ENCODE data around the gene CEP68. TPM values are rescaled to one million over a fixed set of nuclear protein-coding genes. Genes with fewer than 3 reads are reported as not detected.

Gene CEP68
- polyA plus RNA-seq, 1 of the 3 experiments (the other 2 are of a cell fraction): 6.2 TPM

DNA sequence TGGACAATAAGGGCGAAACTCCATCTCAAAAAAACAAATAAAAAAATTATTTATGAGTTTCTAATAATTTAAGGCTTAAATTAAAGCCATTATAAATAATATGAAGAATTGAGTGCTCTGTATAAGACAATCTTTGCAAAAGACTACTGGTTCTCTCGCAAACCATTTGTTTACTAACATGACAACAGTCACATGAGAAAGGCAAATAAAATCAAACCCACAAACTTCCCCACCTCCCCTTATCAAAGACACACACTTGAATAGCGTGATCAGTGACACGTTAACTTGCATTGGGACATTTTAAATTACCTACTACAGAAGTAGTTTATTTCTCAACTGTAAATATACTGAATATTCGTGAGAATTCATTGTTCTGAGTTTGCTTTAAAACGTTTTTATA lies 52.6 kb downstream of the CEP68 start (continued):
- TF ChIP-seq GATA2 (CRISPR knock-in tag; IDR thresholded peaks at IDR 0.05) (no peak), YY1 (IDR thresholded peaks at IDR 0.05; ENCODE audit: low read depth) (no peak), PBX3 (IDR thresholded peaks at IDR 0.05) (no peak)

- Histone ChIP-seq H2AFZ (ENCODE audit: low read depth) (no peak overlapping the region), H3F3A (replicated peaks; ENCODE audit: insufficient read depth) (peaks cover 7% of the 10 kb centered on the region), H3K9ac (no peak overlapping the region), H3K36me3 (replicated peaks in 1 of 2; ENCODE audit: control insufficient read depth in 1 of 2, insufficient read depth in 2 of 2, low read length in 1 of 2) (peaks cover 0 to 13% of the 10 kb centered on the region in 2 experiments), H3K4me1 (ENCODE audit: control insufficient read depth in 1 of 2, insufficient read depth in 2 of 2, low read depth in 1 of 2, low read length in 1 of 2) (no peaks in the 10 kb centered on the region), H3K9me3 (no peaks in the 10 kb centered on the region), H3K79me2 (ENCODE audit: insufficient read depth) (peaks cover 100% of the 10 kb centered on the region), H3K9me2 (no peaks in the 10 kb centered on the region), H3K4me2 (no peak overlapping the region), H3K4me3 (ENCODE audit: low read depth in 2 of 2, low read length in 1 of 2) (no peak overlapping the region), H3K27me3 (ENCODE audit: insufficient read depth) (no peaks in the 10 kb centered on the region), H4K20me1 (ENCODE audit: insufficient read depth) (peaks cover 99% of the 10 kb centered on the region), H3K27ac (ENCODE audit: low read depth in 2 of 2, low read length in 1 of 2) (no peak overlapping the region)
- TF ChIP-seq GATA2 (CRISPR knock-in tag; IDR thresholded peaks at IDR 0.05): no peak
- no peak for TF ChIP-seq ZBTB33 (IDR thresholded peaks at IDR 0.05; ENCODE audit: borderline replicate concordance, low read depth)
- ChIA-PET CTCF (interaction anchor here (1.1 kb wide), 2 partner anchors 17 to 35 kb away, joined by 3 to 4 read pairs; partner anchors contain the start of gene RAB1A), POLR2A (no interaction called here)
- WGBS (ENCODE audit: low lambda C conversion rate): 62% methylated on average over 3 of the region's 3 CpGs
- DNase-seq: no peak
Measured at GRCh38 chr2:65112633-65113032, 56.4 kb downstream of the CEP68 start.

- ChIA-PET CTCF (interaction anchor here (1.0 to 1.1 kb wide), 2 partner anchors 16 to 18 kb away, joined by 3 read pairs; partner anchors contain the start of gene RAB1A), POLR2A (no interaction called here)
- H3K4me3 ChIP-seq (ENCODE audit: low read depth in 2 of 2, low read length in 1 of 2): no peak overlapping the region
- no peak overlapping the region for H3K27ac ChIP-seq (ENCODE audit: low read depth in 2 of 2, low read length in 1 of 2)
- H4K20me1 ChIP-seq (ENCODE audit: insufficient read depth): peaks cover 99% of the 10 kb centered on the region
- H3K4me2 ChIP-seq: no peak overlapping the region
- H3K9me3 ChIP-seq: no peaks in the 10 kb centered on the region
- peaks cover 100% of the 10 kb centered on the region for H3K79me2 ChIP-seq (ENCODE audit: insufficient read depth)
- H3K9me2 ChIP-seq: no peaks in the 10 kb centered on the region
- 99% methylated on average over 4 of the region's 4 CpGs for WGBS (ENCODE audit: low lambda C conversion rate)
- no peak overlapping the region for H3K9ac ChIP-seq
- H3F3A ChIP-seq (replicated peaks; ENCODE audit: insufficient read depth): peaks cover 7% of the 10 kb centered on the region
- no peak overlapping the region for H2AFZ ChIP-seq (ENCODE audit: low read depth)
- no peak for DNase-seq
- no peaks in the 10 kb centered on the region for H3K4me1 ChIP-seq (ENCODE audit: control insufficient read depth in 1 of 2, insufficient read depth in 2 of 2, low read depth in 1 of 2, low read length in 1 of 2)
- peaks cover 0 to 13% of the 10 kb centered on the region in 2 experiments for H3K36me3 ChIP-seq (replicated peaks in 1 of 2; ENCODE audit: control insufficient read depth in 1 of 2, insufficient read depth in 2 of 2, low read length in 1 of 2)
- no peaks in the 10 kb centered on the region for H3K27me3 ChIP-seq (ENCODE audit: insufficient read depth)
- no peak for TF ChIP-seq GABPA (IDR thresholded peaks at IDR 0.05; ENCODE audit: low read depth)
Measured at GRCh38 chr2:65113229-65113628, 57.0 kb downstream of the CEP68 start.

DNA sequence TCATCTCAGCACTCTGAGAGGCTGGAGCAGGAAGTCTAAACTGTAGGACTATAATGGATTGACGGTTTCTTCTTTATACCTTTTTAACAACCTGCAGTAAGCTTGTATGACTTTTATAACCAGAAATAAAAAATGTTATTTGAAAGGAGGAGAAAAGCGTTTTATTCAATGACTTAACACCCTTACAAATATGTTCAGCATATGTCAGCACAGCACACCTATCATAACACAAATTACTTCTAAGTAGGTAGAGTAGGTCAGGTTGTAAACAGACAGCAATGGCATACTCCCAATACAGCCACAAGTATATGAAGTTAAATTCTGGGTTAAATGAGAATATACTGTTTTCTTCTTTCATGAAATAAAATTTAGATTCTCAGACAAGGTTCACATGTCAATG lies 57.6 kb downstream of the CEP68 start:
- Histone ChIP-seq H3K9me3 (no peaks in the 10 kb centered on the region), H3K4me2 (no peak overlapping the region), H3K79me2 (ENCODE audit: insufficient read depth) (peaks cover 100% of the 10 kb centered on the region), H3F3A (replicated peaks; ENCODE audit: insufficient read depth) (peaks cover 7% of the 10 kb centered on the region), H3K9me2 (no peaks in the 10 kb centered on the region), H2AFZ (ENCODE audit: low read depth) (no peak overlapping the region), H3K4me3 (ENCODE audit: low read depth in 2 of 2, low read length in 1 of 2) (no peak overlapping the region), H3K27ac (ENCODE audit: low read depth in 2 of 2, low read length in 1 of 2) (no peak overlapping the region), H3K4me1 (ENCODE audit: control insufficient read depth in 1 of 2, insufficient read depth in 2 of 2, low read depth in 1 of 2, low read length in 1 of 2) (no peaks in the 10 kb centered on the region), H4K20me1 (ENCODE audit: insufficient read depth) (peaks cover 99% of the 10 kb centered on the region), H3K36me3 (replicated peaks in 1 of 2; ENCODE audit: control insufficient read depth in 1 of 2, insufficient read depth in 2 of 2, low read length in 1 of 2) (peaks cover 0 to 11% of the 10 kb centered on the region in 2 experiments), H3K9ac (no peak overlapping the region), H3K27me3 (ENCODE audit: insufficient read depth) (no peaks in the 10 kb centered on the region)
- ChIA-PET POLR2A (no interaction called here), CTCF (interaction anchor here (0.7 to 1.3 kb wide), 4 partner anchors 16 to 73 kb away, joined by 3 to 6 read pairs (median 3); partner anchors contain the start of gene RAB1A)
- WGBS (ENCODE audit: low lambda C conversion rate): 99% methylated on average over 2 of the region's 2 CpGs
- DNase-seq: no peak
- TF ChIP-seq, protein P1, sequence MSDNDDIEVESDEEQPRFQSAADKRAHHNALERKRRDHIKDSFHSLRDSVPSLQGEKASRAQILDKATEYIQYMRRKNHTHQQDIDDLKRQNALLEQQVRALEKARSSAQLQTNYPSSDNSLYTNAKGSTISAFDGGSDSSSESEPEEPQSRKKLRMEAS (IDR thresholded peaks at IDR 0.05; ENCODE audit: low read depth): no peak
- TF ChIP-seq TCF12 (IDR thresholded peaks at IDR 0.05) (no peak), GATA2 (CRISPR knock-in tag; IDR thresholded peaks at IDR 0.05) (no peak), GABPA (IDR thresholded peaks at IDR 0.05; ENCODE audit: low read depth) (no peak), RFX5 (IDR thresholded peaks at IDR 0.05; ENCODE audit: low read length) (no peak), TAF1 (IDR thresholded peaks at IDR 0.05; ENCODE audit: borderline replicate concordance, low read depth, low read length) (no peak), ELF1 (IDR thresholded peaks at IDR 0.05) (no peak), JUND (IDR thresholded peaks at IDR 0.05) (no peak), RAD21 (IDR thresholded peaks at IDR 0.05; ENCODE audit: low read length) (no peak), SMC3 (IDR thresholded peaks at IDR 0.05; ENCODE audit: low read depth, low read length) (no peak), CHD2 (IDR thresholded peaks at IDR 0.05; ENCODE audit: low read length, partially characterized antibody) (no peak), USF2 (IDR thresholded peaks at IDR 0.05; ENCODE audit: borderline replicate concordance, low read depth, low read length) (no peak), RXRA (IDR thresholded peaks at IDR 0.05; ENCODE audit: borderline replicate concordance, low read depth) (no peak), MEF2A (IDR thresholded peaks at IDR 0.05; ENCODE audit: borderline replicate concordance, low read depth) (no peak)
